ENCODE data around the gene TOP1.

Gene TOP1

GRCh38 chr20:41027872-41028358 lies 707 bp upstream of the TOP1 start:
- Histone ChIP-seq H3K4me1 (ENCODE audit: control insufficient read depth, low read depth, low read length) (peaks cover 23% of the 10 kb centered on the region), H3K9me3 (ENCODE audit: control insufficient read depth, low read depth, low read length) (no peaks in the 10 kb centered on the region), H3K27me3 (ENCODE audit: control insufficient read depth, insufficient read depth, low read length) (peaks cover 31% of the 10 kb centered on the region), H3K4me3 (ENCODE audit: low read length) (peak overlapping the region; percentile 58), H3K36me3 (ENCODE audit: control insufficient read depth, low read depth, low read length) (peaks cover 9% of the 10 kb centered on the region), H3K27ac (ENCODE audit: low read length) (no peak overlapping the region), H3K9ac (ENCODE audit: low read length) (peak overlapping the region; percentile 82)

GRCh38 chr20:41029150-41029901 lies 704 bp downstream of the TOP1 start:
- Histone ChIP-seq H3K27ac (ENCODE audit: low read length) (peak overlapping the region; percentile 94), H3K36me3 (ENCODE audit: control insufficient read depth, low read depth, low read length) (peaks cover 9% of the 10 kb centered on the region), H3K4me1 (ENCODE audit: control insufficient read depth, low read depth, low read length) (peaks cover 29% of the 10 kb centered on the region), H3K27me3 (ENCODE audit: control insufficient read depth, insufficient read depth, low read length) (peaks cover 45% of the 10 kb centered on the region), H3K4me3 (ENCODE audit: low read length) (peak overlapping the region; percentile 80), H3K9me3 (ENCODE audit: control insufficient read depth, low read depth, low read length) (no peaks in the 10 kb centered on the region), H3K9ac (ENCODE audit: low read length) (peak overlapping the region; percentile 96)

GRCh38 chr20:41030061-41030460 lies 1.4 kb downstream of the TOP1 start:
- Histone ChIP-seq H3K9me3 (ENCODE audit: control insufficient read depth, low read depth, low read length) (no peaks in the 10 kb centered on the region), H3K4me3 (ENCODE audit: low read length) (peak overlapping the region; percentile 80), H3K27ac (ENCODE audit: low read length) (no peak overlapping the region), H3K27me3 (ENCODE audit: control insufficient read depth, insufficient read depth, low read length) (peaks cover 52% of the 10 kb centered on the region), H3K9ac (ENCODE audit: low read length) (peak overlapping the region; percentile 96), H3K36me3 (ENCODE audit: control insufficient read depth, low read depth, low read length) (peaks cover 9% of the 10 kb centered on the region), H3K4me1 (ENCODE audit: control insufficient read depth, low read depth, low read length) (peaks cover 29% of the 10 kb centered on the region)

- Histone ChIP-seq H3K27me3 (ENCODE audit: control insufficient read depth, insufficient read depth, low read length) (peaks cover 59% of the 10 kb centered on the region), H3K9me3 (ENCODE audit: control insufficient read depth, low read depth, low read length) (no peaks in the 10 kb centered on the region), H3K36me3 (ENCODE audit: control insufficient read depth, low read depth, low read length) (peaks cover 9% of the 10 kb centered on the region), H3K9ac (ENCODE audit: low read length) (peak overlapping the region; percentile 96), H3K27ac (ENCODE audit: low read length) (no peak overlapping the region), H3K4me3 (ENCODE audit: low read length) (peak overlapping the region; percentile 80), H3K4me1 (ENCODE audit: control insufficient read depth, low read depth, low read length) (peaks cover 31% of the 10 kb centered on the region)
Observed at GRCh38 chr20:41030531-41031242, 2.1 kb downstream of the TOP1 start.

- Histone ChIP-seq H3K36me3 (ENCODE audit: control insufficient read depth, low read depth, low read length) (peaks cover 9% of the 10 kb centered on the region), H3K27ac (ENCODE audit: low read length) (no peak overlapping the region), H3K4me1 (ENCODE audit: control insufficient read depth, low read depth, low read length) (peaks cover 33% of the 10 kb centered on the region), H3K27me3 (ENCODE audit: control insufficient read depth, insufficient read depth, low read length) (peaks cover 64% of the 10 kb centered on the region), H3K9ac (ENCODE audit: low read length) (no peak overlapping the region), H3K9me3 (ENCODE audit: control insufficient read depth, low read depth, low read length) (no peaks in the 10 kb centered on the region), H3K4me3 (ENCODE audit: low read length) (peak overlapping the region; percentile 80)
Observed at GRCh38 chr20:41031243-41031619, 2.6 kb downstream of the TOP1 start.

GRCh38 chr20:41032271-41032670 lies 3.6 kb downstream of the TOP1 start:
- Histone ChIP-seq H3K36me3 (ENCODE audit: control insufficient read depth, low read depth, low read length) (peaks cover 9% of the 10 kb centered on the region), H3K4me1 (ENCODE audit: control insufficient read depth, low read depth, low read length) (peaks cover 35% of the 10 kb centered on the region), H3K27ac (ENCODE audit: low read length) (no peak overlapping the region)

GRCh38 chr20:41034239-41034638 lies 5.6 kb downstream of the TOP1 start:
- Histone ChIP-seq H3K9me3 (ENCODE audit: control insufficient read depth, low read depth, low read length) (no peaks in the 10 kb centered on the region), H3K4me3 (ENCODE audit: low read length) (no peak overlapping the region), H3K27me3 (ENCODE audit: control insufficient read depth, insufficient read depth, low read length) (peaks cover 73% of the 10 kb centered on the region), H3K27ac (ENCODE audit: low read length) (no peak overlapping the region), H3K9ac (ENCODE audit: low read length) (no peak overlapping the region), H3K4me1 (ENCODE audit: control insufficient read depth, low read depth, low read length) (peaks cover 37% of the 10 kb centered on the region), H3K36me3 (ENCODE audit: control insufficient read depth, low read depth, low read length) (peaks cover 9% of the 10 kb centered on the region)

More at GRCh38 chr20:41032271-41032670, 3.6 kb downstream of the TOP1 start:
- H3K27me3 ChIP-seq (ENCODE audit: control insufficient read depth, insufficient read depth, low read length) = peaks cover 72% of the 10 kb centered on the region
- H3K9me3 ChIP-seq (ENCODE audit: control insufficient read depth, low read depth, low read length) = no peaks in the 10 kb centered on the region
- no peak overlapping the region for H3K4me3 ChIP-seq (ENCODE audit: low read length)
- no peak overlapping the region for H3K9ac ChIP-seq (ENCODE audit: low read length)

GRCh38 chr20:41035207-41035606 lies 6.6 kb downstream of the TOP1 start:
- Histone ChIP-seq H3K27me3 (ENCODE audit: control insufficient read depth, insufficient read depth, low read length) (peaks cover 70% of the 10 kb centered on the region), H3K4me3 (ENCODE audit: low read length) (no peak overlapping the region), H3K9ac (ENCODE audit: low read length) (no peak overlapping the region), H3K27ac (ENCODE audit: low read length) (no peak overlapping the region), H3K36me3 (ENCODE audit: control insufficient read depth, low read depth, low read length) (peaks cover 9% of the 10 kb centered on the region), H3K4me1 (ENCODE audit: control insufficient read depth, low read depth, low read length) (peaks cover 36% of the 10 kb centered on the region), H3K9me3 (ENCODE audit: control insufficient read depth, low read depth, low read length) (no peaks in the 10 kb centered on the region)

- Histone ChIP-seq H3K4me1 (ENCODE audit: control insufficient read depth, low read depth, low read length) (peaks cover 24% of the 10 kb centered on the region), H3K36me3 (ENCODE audit: control insufficient read depth, low read depth, low read length) (no peaks in the 10 kb centered on the region), H3K9me3 (ENCODE audit: control insufficient read depth, low read depth, low read length) (no peaks in the 10 kb centered on the region)
Observed at GRCh38 chr20:41037179-41037578, 8.6 kb downstream of the TOP1 start.

GRCh38 chr20:41038149-41038877 lies 9.7 kb downstream of the TOP1 start:
- Histone ChIP-seq H3K36me3 (ENCODE audit: control insufficient read depth, low read depth, low read length) (no peaks in the 10 kb centered on the region), H3K9ac (ENCODE audit: low read length) (no peak overlapping the region), H3K4me3 (ENCODE audit: low read length) (no peak overlapping the region), H3K9me3 (ENCODE audit: control insufficient read depth, low read depth, low read length) (no peaks in the 10 kb centered on the region), H3K27me3 (ENCODE audit: control insufficient read depth, insufficient read depth, low read length) (peaks cover 38% of the 10 kb centered on the region), H3K27ac (ENCODE audit: low read length) (no peak overlapping the region), H3K4me1 (ENCODE audit: control insufficient read depth, low read depth, low read length) (peaks cover 22% of the 10 kb centered on the region)

More at GRCh38 chr20:41037179-41037578, 8.6 kb downstream of the TOP1 start:
- Histone ChIP-seq H3K9ac (ENCODE audit: low read length) (no peak overlapping the region), H3K4me3 (ENCODE audit: low read length) (no peak overlapping the region), H3K27me3 (ENCODE audit: control insufficient read depth, insufficient read depth, low read length) (peaks cover 50% of the 10 kb centered on the region), H3K27ac (ENCODE audit: low read length) (no peak overlapping the region)

- no peaks in the 10 kb centered on the region for H3K9me3 ChIP-seq (ENCODE audit: control insufficient read depth, low read depth, low read length)
- H3K36me3 ChIP-seq (ENCODE audit: control insufficient read depth, low read depth, low read length) = no peaks in the 10 kb centered on the region
- peaks cover 32% of the 10 kb centered on the region for H3K27me3 ChIP-seq (ENCODE audit: control insufficient read depth, insufficient read depth, low read length)
- no peak overlapping the region for H3K27ac ChIP-seq (ENCODE audit: low read length)
- no peak overlapping the region for H3K4me3 ChIP-seq (ENCODE audit: low read length)
- H3K9ac ChIP-seq (ENCODE audit: low read length) = no peak overlapping the region
- H3K4me1 ChIP-seq (ENCODE audit: control insufficient read depth, low read depth, low read length) = peaks cover 18% of the 10 kb centered on the region
Observed at GRCh38 chr20:41038878-41039404, 10.3 kb downstream of the TOP1 start.

Data from iPS-18a (cell line).